Activated CD4-positive, alpha-beta T cell treated with anti-CD3 and anti-CD28 coated beads for 36 hours (primary cell): ENCODE results near the gene SUPT20HL1. TPM values are rescaled to one million over a fixed set of nuclear protein-coding genes. Genes with fewer than 3 reads are reported as not detected.
A peak's percentile ranks its signal among the peaks of the same experiment; 100 is the strongest.
"Not testable (repeated sequence)": the region's sequence is repeated elsewhere in the genome, so short reads cannot be mapped to it uniquely, and the experiment has no call there.

Experiments
- ATAC-seq: fragments of 200-7000 bp; cut with Tn5 transposase; one replicate; pipeline ENCODE4 v1.10.0; 2021; ENCODE audit warnings: mild to moderate bottlenecking, moderate library complexity
- CTCF ChIA-PET: fragments of 350-600 bp; sonication (Branson Sonifier 250); formaldehyde crosslinking; loops from one replicate; lab custom pipeline; 2021; ENCODE audit warnings: antibody characterized with exemption; lab: Charles Lee
- POLR2A ChIA-PET: fragments of 350-600 bp; sonication (Branson Sonifier 250); formaldehyde crosslinking; loops from one replicate; lab custom pipeline; 2021; ENCODE audit warnings: antibody characterized with exemption, inconsistent platforms; lab: Charles Lee
- DNase-seq: peaks from one replicate; pipeline ENCODE4 v3.0.0-alpha.2; 2020
- H3K27ac Mint-ChIP-seq: one replicate; pipeline ENCODE4 v1.8.0; 2021; ENCODE audit warnings: mixed read lengths
- H3K27me3 Mint-ChIP-seq: one replicate; pipeline ENCODE4 v1.8.0; 2021; ENCODE audit warnings: mixed read lengths
- H3K36me3 Mint-ChIP-seq: one replicate; pipeline ENCODE4 v1.8.0; 2021; ENCODE audit warnings: low read depth, mixed read lengths
- H3K4me1 Mint-ChIP-seq: one replicate; pipeline ENCODE4 v1.8.0; 2021; ENCODE audit warnings: mixed read lengths
- H3K4me3 Mint-ChIP-seq: one replicate; pipeline ENCODE4 v1.8.0; 2021; ENCODE audit warnings: mild to moderate bottlenecking, moderate library complexity, mixed read lengths
- H3K9me3 Mint-ChIP-seq: one replicate; pipeline ENCODE4 v1.8.0; 2021; ENCODE audit warnings: low read depth, mixed read lengths
- intact Hi-C, 2 experiments: fragments of 100-400 bp; cut with DNase I in 1 of 2; cut with micrococcal nuclease in 1 of 2; formaldehyde crosslinking; loops; one replicate each; pipeline versions ENCODE4 v1.14.2 to v1.15.1; 2022 to 2024; cut with DNase I, micrococcal nuclease
- total RNA-seq, 2 experiments: library from RNA; stranded (reverse); gene quantifications; one replicate each; pipeline ENCODE4 v1.2.3, GENCODE V29; 2021

SUPT20HL1 gene
- total RNA-seq, 2 experiments from 2014 or later: 0.07 TPM; not detected in 1

- Mint-ChIP-seq H3K9me3 (no peaks in the 10 kb centered on the region), H3K27me3 (no peaks in the 10 kb centered on the region)
- POLR2A ChIA-PET: no interaction called here
Measured at GRCh38 chrX:24377911-24378468, 17.6 kb downstream of the SUPT20HL1 start.

GRCh38 chrX:24378706-24379105 is 18.3 kb downstream of the SUPT20HL1 start:
- CTCF ChIA-PET: no interaction called here
- no peaks in the 10 kb centered on the region for H3K9me3 Mint-ChIP-seq
- no peaks in the 10 kb centered on the region for H3K36me3 Mint-ChIP-seq

More at GRCh38 chrX:24377911-24378468, 17.6 kb downstream of the SUPT20HL1 start:
- no peak for ATAC-seq
- H3K27ac Mint-ChIP-seq: no peak overlapping the region
- intact Hi-C loops: loop anchor here in 1 of 2 experiments (10.0 kb wide), 1 partner anchor 317 kb away; the partner anchor contains the start of gene POLA1
- no peaks in the 10 kb centered on the region for H3K4me1 Mint-ChIP-seq
- H3K36me3 Mint-ChIP-seq: no peaks in the 10 kb centered on the region
- no peak overlapping the region for H3K4me3 Mint-ChIP-seq
- no peak for DNase-seq
- CTCF ChIA-PET: interaction anchor here (0.6 kb wide), 1 partner anchor 121 kb away, joined by 6 read pairs; no protein-coding TSS in a partner anchor

GRCh38 chrX:24380262-24381187 is 20.1 kb downstream of the SUPT20HL1 start:
- CTCF ChIA-PET: interaction anchor here (0.7 to 2.0 kb wide), 2 partner anchors 10 to 362 kb away, joined by 3 to 10 read pairs; no protein-coding TSS in a partner anchor

More at GRCh38 chrX:24378706-24379105, 18.3 kb downstream of the SUPT20HL1 start:
- DNase-seq (no peak), ATAC-seq (no peak)
- H3K4me3 Mint-ChIP-seq: no peak overlapping the region
- no peak overlapping the region for H3K27ac Mint-ChIP-seq
- intact Hi-C loops: loop anchor here in 1 of 2 experiments (10.0 kb wide), 1 partner anchor 316 kb away; the partner anchor contains the start of gene POLA1
- POLR2A ChIA-PET: no interaction called here
- no peaks in the 10 kb centered on the region for H3K4me1 Mint-ChIP-seq
- no peaks in the 10 kb centered on the region for H3K27me3 Mint-ChIP-seq

GRCh38 chrX:24382315-24382714 is 21.9 kb downstream of the SUPT20HL1 start:
- H3K27ac Mint-ChIP-seq, H3K36me3 Mint-ChIP-seq, H3K27me3 Mint-ChIP-seq, ATAC-seq, POLR2A ChIA-PET, CTCF ChIA-PET, H3K9me3 Mint-ChIP-seq, DNase-seq, H3K4me1 Mint-ChIP-seq, H3K4me3 Mint-ChIP-seq: not testable (repeated sequence)
- intact Hi-C loops: loop anchor here in 1 of 2 experiments (5.0 kb wide), 1 partner anchor 185 kb away; no protein-coding TSS in a partner anchor

More at GRCh38 chrX:24380262-24381187, 20.1 kb downstream of the SUPT20HL1 start:
- no peaks in the 10 kb centered on the region for H3K4me1 Mint-ChIP-seq
- H3K4me3 Mint-ChIP-seq: no peak overlapping the region
- ATAC-seq (no peak), DNase-seq (no peak)
- POLR2A ChIA-PET: no interaction called here
- H3K27me3 Mint-ChIP-seq: no peaks in the 10 kb centered on the region
- no peak overlapping the region for H3K27ac Mint-ChIP-seq
- intact Hi-C loops: loop anchor here in 1 of 2 experiments (5.0 kb wide), 1 partner anchor 187 kb away; no protein-coding TSS in a partner anchor
- no peaks in the 10 kb centered on the region for H3K9me3 Mint-ChIP-seq
- no peaks in the 10 kb centered on the region for H3K36me3 Mint-ChIP-seq

GRCh38 chrX:24387724-24388123 is 27.3 kb downstream of the SUPT20HL1 start:
- Mint-ChIP-seq H3K27ac (no peak overlapping the region), H3K9me3 (no peaks in the 10 kb centered on the region), H3K36me3 (no peaks in the 10 kb centered on the region), H3K4me3 (no peak overlapping the region), H3K4me1 (no peaks in the 10 kb centered on the region), H3K27me3 (peaks cover 9% of the 10 kb centered on the region)
- ChIA-PET CTCF (interaction anchor here (1.0 to 2.2 kb wide), 5 partner anchors 8 to 451 kb away, joined by 3 to 11 read pairs (median 4); no protein-coding TSS in a partner anchor), POLR2A (no interaction called here)
- ATAC-seq (no peak), DNase-seq (no peak)
- intact Hi-C loops: no loop called here

- Mint-ChIP-seq H3K27me3 (peaks cover 8% of the 10 kb centered on the region), H3K4me3 (no peak overlapping the region), H3K27ac (no peak overlapping the region), H3K9me3 (no peaks in the 10 kb centered on the region), H3K4me1 (peaks cover 3% of the 10 kb centered on the region), H3K36me3 (no peaks in the 10 kb centered on the region)
- ATAC-seq (no peak), DNase-seq (no peak)
- intact Hi-C loops: loop anchor here (10.0 kb wide), 3 partner anchors 127 to 623 kb away; partner anchors contain the start of genes ARX (in 1 of the 2) and POLA1 (in 1 of the 2)
- ChIA-PET CTCF (no interaction called here), POLR2A (no interaction called here)
Measured at GRCh38 chrX:24391389-24391788, 30.9 kb downstream of the SUPT20HL1 start.

- CTCF ChIA-PET: no interaction called here
- Mint-ChIP-seq H3K27ac (no peak overlapping the region), H3K36me3 (no peaks in the 10 kb centered on the region), H3K9me3 (no peaks in the 10 kb centered on the region), H3K27me3 (peaks cover 8% of the 10 kb centered on the region), H3K4me3 (no peak overlapping the region), H3K4me1 (peaks cover 3% of the 10 kb centered on the region)
- ATAC-seq (no peak), DNase-seq (no peak)
- POLR2A ChIA-PET: no interaction called here
- intact Hi-C loops: loop anchor here (10.0 kb wide), 3 partner anchors 127 to 623 kb away; partner anchors contain the start of genes ARX (in 1 of the 2) and POLA1 (in 1 of the 2)
Measured at GRCh38 chrX:24391843-24392242, 31.4 kb downstream of the SUPT20HL1 start.

- no peak for DNase-seq
- POLR2A ChIA-PET: no interaction called here
- ATAC-seq: no peak
- H3K4me3 Mint-ChIP-seq: no peak overlapping the region
- no peak overlapping the region for H3K27ac Mint-ChIP-seq
- CTCF ChIA-PET: interaction anchor here (2.2 kb wide), 1 partner anchor 106 kb away, joined by 16 read pairs; no protein-coding TSS in a partner anchor
- H3K9me3 Mint-ChIP-seq: no peaks in the 10 kb centered on the region
- no peaks in the 10 kb centered on the region for H3K36me3 Mint-ChIP-seq
- peaks cover 3% of the 10 kb centered on the region for H3K27me3 Mint-ChIP-seq
- peaks cover 3% of the 10 kb centered on the region for H3K4me1 Mint-ChIP-seq
- intact Hi-C loops: loop anchor here (10.0 kb wide), 3 partner anchors 128 to 622 kb away; partner anchors contain the start of genes ARX (in 1 of the 2) and POLA1 (in 1 of the 2)
Measured at GRCh38 chrX:24392709-24393108, 32.3 kb downstream of the SUPT20HL1 start.

GRCh38 chrX:24395775-24396174 is 35.3 kb downstream of the SUPT20HL1 start:
- Mint-ChIP-seq H3K9me3 (no peaks in the 10 kb centered on the region), H3K4me3 (no peak overlapping the region), H3K27me3 (no peaks in the 10 kb centered on the region), H3K4me1 (peaks cover 3% of the 10 kb centered on the region), H3K27ac (no peak overlapping the region), H3K36me3 (no peaks in the 10 kb centered on the region)
- CTCF ChIA-PET: interaction anchor here (0.5 to 3.6 kb wide), 30 partner anchors 9 to 749 kb away, joined by 3 to 82 read pairs (median 4); no protein-coding TSS in a partner anchor
- DNase-seq (peak; percentile 51), ATAC-seq (peak; percentile 73)
- POLR2A ChIA-PET: interaction anchor here (0.5 kb wide), 1 partner anchor 103 kb away, joined by 3 read pairs; no protein-coding TSS in a partner anchor
- intact Hi-C loops: loop anchor here (1.0 to 10.0 kb wide), 6 partner anchors 104 to 619 kb away; partner anchors contain the start of genes ARX (in 1 of the 2) and POLA1 (in 1 of the 2)

- Mint-ChIP-seq H3K9me3 (no peaks in the 10 kb centered on the region), H3K36me3 (no peaks in the 10 kb centered on the region), H3K4me1 (peaks cover 3% of the 10 kb centered on the region), H3K4me3 (no peak overlapping the region), H3K27me3 (no peaks in the 10 kb centered on the region), H3K27ac (no peak overlapping the region)
- ChIA-PET CTCF (interaction anchor here (0.5 to 3.6 kb wide), 30 partner anchors 9 to 748 kb away, joined by 3 to 82 read pairs (median 4); no protein-coding TSS in a partner anchor), POLR2A (no interaction called here)
- DNase-seq (no peak), ATAC-seq (no peak)
- intact Hi-C loops: loop anchor here (1.0 to 10.0 kb wide), 4 partner anchors 103 to 618 kb away; partner anchors contain the start of genes ARX (in 1 of the 2) and POLA1 (in 1 of the 2)
Measured at GRCh38 chrX:24396236-24396930, 35.9 kb downstream of the SUPT20HL1 start.
